NCI-H510A (cell line): ENCODE data around the gene GLP2R.

Experiments
- DNase-seq: peaks from one replicate; lab custom pipeline; 2025; lab: John Stamatoyannopoulos, UW

Gene GLP2R

GRCh38 chr17:9813166-9813565 lies 12.6 kb upstream of the GLP2R start:
- DNase-seq: no peak

- DNase-seq: no peak
Observed at GRCh38 chr17:9814337-9814945, 11.3 kb upstream of the GLP2R start.

GRCh38 chr17:9816472-9816871 lies 9.3 kb upstream of the GLP2R start:
- no peak for DNase-seq

- DNase-seq: no peak
Observed at GRCh38 chr17:9817086-9817485, 8.6 kb upstream of the GLP2R start.

- DNase-seq: no peak
Observed at GRCh38 chr17:9818760-9819159, 7.0 kb upstream of the GLP2R start.

GRCh38 chr17:9820448-9820847 lies 5.3 kb upstream of the GLP2R start:
- no peak for DNase-seq

GRCh38 chr17:9821921-9822320 lies 3.8 kb upstream of the GLP2R start, which contains the start of gene GSG1L2:
GSG1L2 (minus strand) TSS chr17:9822079; CDS start chr17:9822071, 8 bp downstream.
- no peak for DNase-seq

- no peak for DNase-seq
Observed at GRCh38 chr17:9824094-9824493, 1.6 kb upstream of the GLP2R start.

- DNase-seq: no peak
Observed at GRCh38 chr17:9824797-9825338, 856 bp upstream of the GLP2R start.

GRCh38 chr17:9828296-9829295 lies 2.9 kb downstream of the GLP2R start:
- DNase-seq: no peak

GRCh38 chr17:9829343-9829742 lies 3.6 kb downstream of the GLP2R start:
- DNase-seq: no peak

GRCh38 chr17:9830711-9831110 lies 5.0 kb downstream of the GLP2R start:
- DNase-seq: no peak

GRCh38 chr17:9833922-9834321 lies 8.2 kb downstream of the GLP2R start:
- no peak for DNase-seq

GRCh38 chr17:9837551-9838471 lies 12.1 kb downstream of the GLP2R start:
- DNase-seq: no peak

GRCh38 chr17:9839433-9839832 lies 13.7 kb downstream of the GLP2R start:
- no peak for DNase-seq

GRCh38 chr17:9842057-9842758 lies 16.5 kb downstream of the GLP2R start:
- DNase-seq: no peak

GRCh38 chr17:9843152-9844010 lies 17.7 kb downstream of the GLP2R start:
- DNase-seq: no peak

GRCh38 chr17:9844153-9844552 lies 18.4 kb downstream of the GLP2R start:
- DNase-seq: no peak

- no peak for DNase-seq
Observed at GRCh38 chr17:9845306-9845705, 19.6 kb downstream of the GLP2R start.

- DNase-seq: no peak
Observed at GRCh38 chr17:9850151-9850550, 24.4 kb downstream of the GLP2R start.
